HG03432 (cell line): ENCODE data around the gene RFK.
A peak's percentile ranks its signal among the peaks of the same experiment; 100 is the strongest.

Experiments used
- ATAC-seq: cut with Tn5 transposase; IDR thresholded peaks from one replicate; pipeline ENCODE4 v1.9.1; 2021; ENCODE audit warnings: mild to moderate bottlenecking, moderate library complexity; ENCODE audit not compliant: unreplicated experiment

The RFK gene

GRCh38 chr9:76413658-76414057 is 19.4 kb upstream of the RFK start:
- no peak for ATAC-seq

- no peak for ATAC-seq
These were observed 18.4 kb upstream of the RFK start for GRCh38 chr9:76412638-76413037.

GRCh38 chr9:76405868-76406267 is 11.6 kb upstream of the RFK start:
- ATAC-seq = no peak

- ATAC-seq = no peak
These were observed 11.1 kb upstream of the RFK start for GRCh38 chr9:76405340-76405739.

- ATAC-seq = no peak
These were observed 10.2 kb upstream of the RFK start for GRCh38 chr9:76404401-76404800.

GRCh38 chr9:76403352-76403751 is 9.1 kb upstream of the RFK start:
- peak; percentile 91 for ATAC-seq

GRCh38 chr9:76401580-76402354 is 7.5 kb upstream of the RFK start:
- no peak for ATAC-seq

- no peak for ATAC-seq
These were observed 7.0 kb upstream of the RFK start for GRCh38 chr9:76401176-76401575.

- no peak for ATAC-seq
These were observed 6.4 kb upstream of the RFK start for GRCh38 chr9:76400534-76401096.

- no peak for ATAC-seq
These were observed 5.6 kb upstream of the RFK start for GRCh38 chr9:76399856-76400255.

GRCh38 chr9:76396597-76396996 is 2.4 kb upstream of the RFK start:
- no peak for ATAC-seq

GRCh38 chr9:76396144-76396543 is 1.9 kb upstream of the RFK start:
- ATAC-seq = no peak

GRCh38 chr9:76395381-76395780 is 1.2 kb upstream of the RFK start:
- ATAC-seq = no peak

GRCh38 chr9:76394960-76395252 is 680 bp upstream of the RFK start:
- peak; percentile 46 for ATAC-seq

GRCh38 chr9:76390656-76391055 is 3.6 kb downstream of the RFK start:
- ATAC-seq = no peak

GRCh38 chr9:76379494-76379893 is 14.7 kb downstream of the RFK start:
- no peak for ATAC-seq

GRCh38 chr9:76378367-76379073 is 15.7 kb downstream of the RFK start:
- no peak for ATAC-seq

- ATAC-seq = no peak
These were observed 16.4 kb downstream of the RFK start for GRCh38 chr9:76377791-76378190.

- ATAC-seq = no peak
These were observed 19.3 kb downstream of the RFK start for GRCh38 chr9:76374783-76375559.

GRCh38 chr9:76373784-76374474 is 20.3 kb downstream of the RFK start:
- ATAC-seq = no peak

- ATAC-seq = peak; percentile 38
These were observed 20.9 kb downstream of the RFK start for GRCh38 chr9:76373173-76373783.
